HG02981 (cell line): ENCODE data around the gene EGFL6.
"Not testable (repeated sequence)": the region's sequence is repeated elsewhere in the genome, so short reads cannot be mapped to it uniquely, and the experiment has no call there.

Source experiments
- ATAC-seq: cut with Tn5 transposase; IDR thresholded peaks from one replicate; pipeline ENCODE4 v1.9.1; 2021; ENCODE audit warnings: mild to moderate bottlenecking, moderate library complexity; ENCODE audit not compliant: unreplicated experiment

The EGFL6 gene

GRCh38 chrX:13590207-13590606 is 20.8 kb downstream of the EGFL6 start:
- no peak for ATAC-seq

GRCh38 chrX:13590914-13591313 is 21.5 kb downstream of the EGFL6 start:
- no peak for ATAC-seq

- ATAC-seq = no peak
Measured at GRCh38 chrX:13597874-13598273, 28.5 kb downstream of the EGFL6 start.

- ATAC-seq = no peak
Measured at GRCh38 chrX:13598877-13599276, 29.5 kb downstream of the EGFL6 start.

- ATAC-seq = no peak
Measured at GRCh38 chrX:13599491-13599890, 30.1 kb downstream of the EGFL6 start.

- no peak for ATAC-seq
Measured at GRCh38 chrX:13605611-13606010, 36.2 kb downstream of the EGFL6 start.

- ATAC-seq = no peak
Measured at GRCh38 chrX:13607331-13607995, 38.1 kb downstream of the EGFL6 start.

- no peak for ATAC-seq
Measured at GRCh38 chrX:13607996-13608365, 38.6 kb downstream of the EGFL6 start.

GRCh38 chrX:13614154-13614553 is 44.8 kb downstream of the EGFL6 start:
- no peak for ATAC-seq

GRCh38 chrX:13620207-13620606 is 50.8 kb downstream of the EGFL6 start:
- peak; percentile 60 for ATAC-seq

- no peak for ATAC-seq
Measured at GRCh38 chrX:13622401-13622964, 53.1 kb downstream of the EGFL6 start.

- no peak for ATAC-seq
Measured at GRCh38 chrX:13627306-13627705, 57.9 kb downstream of the EGFL6 start.

GRCh38 chrX:13637224-13637623 is 67.8 kb downstream of the EGFL6 start:
- ATAC-seq = not testable (repeated sequence)

- ATAC-seq = no peak
Measured at GRCh38 chrX:13638021-13638420, 68.6 kb downstream of the EGFL6 start.

GRCh38 chrX:13638826-13639225 is 69.4 kb downstream of the EGFL6 start:
- no peak for ATAC-seq

- ATAC-seq = not testable (repeated sequence)
Measured at GRCh38 chrX:13641684-13642083, 72.3 kb downstream of the EGFL6 start.

- no peak for ATAC-seq
Measured at GRCh38 chrX:13645464-13646153, 76.2 kb downstream of the EGFL6 start.

- ATAC-seq = no peak
Measured at GRCh38 chrX:13646154-13646549, 76.8 kb downstream of the EGFL6 start.

- no peak for ATAC-seq
Measured at GRCh38 chrX:13647709-13648212, 78.4 kb downstream of the EGFL6 start.

GRCh38 chrX:13648336-13648735 is 78.9 kb downstream of the EGFL6 start:
- ATAC-seq = not testable (repeated sequence)

- ATAC-seq = no peak
Measured at GRCh38 chrX:13649838-13650237, 80.4 kb downstream of the EGFL6 start.

GRCh38 chrX:13650318-13650717 is 80.9 kb downstream of the EGFL6 start:
- no peak for ATAC-seq
